ENCODE data around the gene CD58.

CD58 gene

GRCh38 chr1:116489231-116489697 is 81.6 kb downstream of the CD58 start:
- no peaks in the 10 kb centered on the region for H3K27me3 ChIP-seq (replicated peaks; ENCODE audit: control insufficient read depth, insufficient read depth, low read length)
- TF ChIP-seq, protein P1, sequence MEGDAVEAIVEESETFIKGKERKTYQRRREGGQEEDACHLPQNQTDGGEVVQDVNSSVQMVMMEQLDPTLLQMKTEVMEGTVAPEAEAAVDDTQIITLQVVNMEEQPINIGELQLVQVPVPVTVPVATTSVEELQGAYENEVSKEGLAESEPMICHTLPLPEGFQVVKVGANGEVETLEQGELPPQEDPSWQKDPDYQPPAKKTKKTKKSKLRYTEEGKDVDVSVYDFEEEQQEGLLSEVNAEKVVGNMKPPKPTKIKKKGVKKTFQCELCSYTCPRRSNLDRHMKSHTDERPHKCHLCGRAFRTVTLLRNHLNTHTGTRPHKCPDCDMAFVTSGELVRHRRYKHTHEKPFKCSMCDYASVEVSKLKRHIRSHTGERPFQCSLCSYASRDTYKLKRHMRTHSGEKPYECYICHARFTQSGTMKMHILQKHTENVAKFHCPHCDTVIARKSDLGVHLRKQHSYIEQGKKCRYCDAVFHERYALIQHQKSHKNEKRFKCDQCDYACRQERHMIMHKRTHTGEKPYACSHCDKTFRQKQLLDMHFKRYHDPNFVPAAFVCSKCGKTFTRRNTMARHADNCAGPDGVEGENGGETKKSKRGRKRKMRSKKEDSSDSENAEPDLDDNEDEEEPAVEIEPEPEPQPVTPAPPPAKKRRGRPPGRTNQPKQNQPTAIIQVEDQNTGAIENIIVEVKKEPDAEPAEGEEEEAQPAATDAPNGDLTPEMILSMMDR (IDR thresholded peaks at IDR 0.05; ENCODE audit: insufficient read depth, low read length, poor library complexity, severe bottlenecking), result no peak
- no peak overlapping the region for H3K4me3 ChIP-seq (replicated peaks; ENCODE audit: low read depth, low read length)
- no peaks in the 10 kb centered on the region for H3K36me3 ChIP-seq (ENCODE audit: control insufficient read depth, insufficient read depth, low read length)
- DNase-seq (ENCODE audit: extremely low read depth, insufficient read length), result no peak

DNA sequence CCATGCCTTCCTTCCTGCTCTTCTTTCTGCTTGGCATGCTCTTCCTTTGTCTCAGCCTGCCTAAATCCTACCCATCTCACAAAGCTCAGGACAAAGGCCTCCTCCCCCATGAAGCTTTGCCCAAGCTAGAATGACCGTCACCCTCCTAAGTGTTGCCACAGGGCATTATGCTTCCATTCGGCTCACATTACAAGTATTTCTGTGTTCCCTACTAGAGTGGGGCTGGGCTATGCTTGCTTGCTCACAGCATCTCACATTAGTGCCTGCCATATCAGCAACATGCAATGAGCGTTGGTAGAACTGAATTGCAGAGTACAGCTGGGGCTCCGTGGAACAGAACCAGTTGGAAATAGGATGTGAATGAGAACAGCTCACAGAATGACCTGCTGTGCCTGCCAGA is 82.8 kb downstream of the CD58 start:
- TF ChIP-seq, protein P1 (IDR thresholded peaks at IDR 0.05; ENCODE audit: insufficient read depth, low read length, poor library complexity, severe bottlenecking), result no peak
- H3K4me3 ChIP-seq (replicated peaks; ENCODE audit: low read depth, low read length), result no peak overlapping the region
- no peaks in the 10 kb centered on the region for H3K27me3 ChIP-seq (replicated peaks; ENCODE audit: control insufficient read depth, insufficient read depth, low read length)
- no peak for DNase-seq (ENCODE audit: extremely low read depth, insufficient read length)
- no peaks in the 10 kb centered on the region for H3K36me3 ChIP-seq (ENCODE audit: control insufficient read depth, insufficient read depth, low read length)

DNA sequence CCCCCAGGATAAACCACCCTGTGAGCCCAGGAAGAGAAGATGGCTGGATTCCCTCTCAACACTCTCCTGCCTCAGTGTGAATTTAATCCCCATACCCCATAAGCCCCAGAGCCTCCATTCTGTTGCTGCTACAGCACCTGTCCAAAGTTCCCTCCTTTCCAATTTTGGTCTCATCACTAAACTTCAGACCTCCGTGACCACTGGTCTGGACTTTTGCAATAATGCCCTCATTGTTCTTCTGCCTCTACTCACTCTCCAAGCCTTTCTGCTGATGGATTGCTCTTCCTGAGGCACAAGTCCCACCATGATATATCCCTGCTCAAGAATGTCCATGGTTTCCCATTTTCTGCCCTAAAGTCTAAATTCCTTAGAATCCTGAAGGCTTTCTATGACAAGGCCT is 83.2 kb downstream of the CD58 start:
- TF ChIP-seq, protein P1 (IDR thresholded peaks at IDR 0.05; ENCODE audit: insufficient read depth, low read length, poor library complexity, severe bottlenecking), result no peak
- Histone ChIP-seq H3K4me3 (replicated peaks; ENCODE audit: low read depth, low read length) (no peak overlapping the region), H3K36me3 (ENCODE audit: control insufficient read depth, insufficient read depth, low read length) (no peaks in the 10 kb centered on the region), H3K27me3 (replicated peaks; ENCODE audit: control insufficient read depth, insufficient read depth, low read length) (no peaks in the 10 kb centered on the region)
- no peak for DNase-seq (ENCODE audit: extremely low read depth, insufficient read length)

DNA sequence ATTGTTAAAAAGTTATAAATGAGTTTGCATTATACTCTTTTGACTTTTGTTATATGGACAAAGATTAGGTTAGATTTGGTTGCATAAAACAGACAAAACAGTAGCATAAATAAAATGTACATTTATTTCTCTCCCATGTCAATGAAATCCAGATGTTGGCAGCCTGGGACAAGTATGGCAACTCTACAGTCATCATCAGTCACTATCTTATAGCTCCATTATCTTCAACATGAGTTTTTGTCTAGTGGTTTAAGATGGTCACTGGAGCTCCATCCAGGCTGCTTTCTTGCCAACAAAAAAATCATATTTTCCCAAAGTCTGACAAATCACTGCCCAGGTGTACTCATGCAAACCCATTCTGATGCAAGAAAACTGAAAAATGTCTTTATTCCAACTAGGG is 83.8 kb downstream of the CD58 start:
- H3K4me3 ChIP-seq (replicated peaks; ENCODE audit: low read depth, low read length), result no peak overlapping the region
- DNase-seq (ENCODE audit: extremely low read depth, insufficient read length), result no peak
- H3K27me3 ChIP-seq (replicated peaks; ENCODE audit: control insufficient read depth, insufficient read depth, low read length), result no peaks in the 10 kb centered on the region
- TF ChIP-seq, protein P1 (IDR thresholded peaks at IDR 0.05; ENCODE audit: insufficient read depth, low read length, poor library complexity, severe bottlenecking), result no peak
- H3K36me3 ChIP-seq (ENCODE audit: control insufficient read depth, insufficient read depth, low read length), result no peaks in the 10 kb centered on the region

DNA sequence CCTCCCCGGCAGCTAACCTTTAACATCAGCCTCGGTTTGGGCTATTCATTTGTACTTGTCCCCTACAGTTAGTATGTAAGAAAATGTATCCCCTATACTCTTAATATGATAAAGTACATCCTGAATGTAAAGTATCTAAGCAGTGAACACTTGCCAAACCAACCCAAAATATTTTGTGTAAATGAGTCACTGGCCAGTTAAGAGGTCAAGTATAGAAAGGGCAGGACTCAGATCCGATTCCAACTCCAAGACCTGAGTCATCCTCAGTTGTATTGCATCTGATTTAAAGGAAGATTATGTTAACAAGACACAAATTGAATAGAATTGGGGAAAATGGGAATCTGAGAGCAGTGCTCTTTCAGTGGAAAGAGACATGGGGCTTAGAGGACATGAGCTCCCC is 84.4 kb downstream of the CD58 start:
- H3K27me3 ChIP-seq (replicated peaks; ENCODE audit: control insufficient read depth, insufficient read depth, low read length), result no peaks in the 10 kb centered on the region
- no peak overlapping the region for H3K4me3 ChIP-seq (replicated peaks; ENCODE audit: low read depth, low read length)
- no peak for DNase-seq (ENCODE audit: extremely low read depth, insufficient read length)
- no peaks in the 10 kb centered on the region for H3K36me3 ChIP-seq (ENCODE audit: control insufficient read depth, insufficient read depth, low read length)
- TF ChIP-seq, protein P1 (IDR thresholded peaks at IDR 0.05; ENCODE audit: insufficient read depth, low read length, poor library complexity, severe bottlenecking), result no peak

DNA sequence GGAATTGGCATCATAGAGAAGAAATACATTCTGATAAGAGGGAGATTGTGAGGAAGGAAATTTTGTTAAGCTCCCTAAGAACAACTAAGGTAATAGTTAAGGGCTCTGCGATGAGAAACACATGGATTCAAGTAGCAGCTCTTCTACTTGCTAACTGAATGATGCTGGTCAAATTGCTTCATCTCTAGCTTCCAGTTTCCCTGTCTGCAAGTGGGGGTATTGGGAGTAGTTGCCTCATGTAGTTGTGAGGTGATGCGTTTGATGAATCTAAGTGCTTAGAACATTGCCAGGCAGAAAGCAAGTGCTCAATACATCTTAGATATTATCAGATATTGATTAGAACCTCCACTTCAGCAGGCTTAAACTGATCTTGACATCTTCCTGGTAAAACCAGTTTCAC is 84.8 kb downstream of the CD58 start:
- H3K4me3 ChIP-seq (replicated peaks; ENCODE audit: low read depth, low read length), result no peak overlapping the region
- no peaks in the 10 kb centered on the region for H3K36me3 ChIP-seq (ENCODE audit: control insufficient read depth, insufficient read depth, low read length)
- H3K27me3 ChIP-seq (replicated peaks; ENCODE audit: control insufficient read depth, insufficient read depth, low read length), result no peaks in the 10 kb centered on the region
- DNase-seq (ENCODE audit: extremely low read depth, insufficient read length), result no peak
- TF ChIP-seq, protein P1 (IDR thresholded peaks at IDR 0.05; ENCODE audit: insufficient read depth, low read length, poor library complexity, severe bottlenecking), result no peak
